NCI-H128 (cell line): ENCODE results near the gene UCHL5.

ENCODE experiments used
- DNase-seq: peaks from one replicate; lab custom pipeline; 2025; ENCODE audit not compliant: unreplicated experiment; lab: John Stamatoyannopoulos, UW

Gene UCHL5

GRCh38 chr1:192969091-192969490, 90.1 kb downstream of the UCHL5 start:
- DNase-seq, result no peak

- no peak for DNase-seq
Measured at GRCh38 chr1:192968323-192968722, 90.8 kb downstream of the UCHL5 start.

GRCh38 chr1:192967901-192968300, 91.3 kb downstream of the UCHL5 start:
- no peak for DNase-seq

DNA sequence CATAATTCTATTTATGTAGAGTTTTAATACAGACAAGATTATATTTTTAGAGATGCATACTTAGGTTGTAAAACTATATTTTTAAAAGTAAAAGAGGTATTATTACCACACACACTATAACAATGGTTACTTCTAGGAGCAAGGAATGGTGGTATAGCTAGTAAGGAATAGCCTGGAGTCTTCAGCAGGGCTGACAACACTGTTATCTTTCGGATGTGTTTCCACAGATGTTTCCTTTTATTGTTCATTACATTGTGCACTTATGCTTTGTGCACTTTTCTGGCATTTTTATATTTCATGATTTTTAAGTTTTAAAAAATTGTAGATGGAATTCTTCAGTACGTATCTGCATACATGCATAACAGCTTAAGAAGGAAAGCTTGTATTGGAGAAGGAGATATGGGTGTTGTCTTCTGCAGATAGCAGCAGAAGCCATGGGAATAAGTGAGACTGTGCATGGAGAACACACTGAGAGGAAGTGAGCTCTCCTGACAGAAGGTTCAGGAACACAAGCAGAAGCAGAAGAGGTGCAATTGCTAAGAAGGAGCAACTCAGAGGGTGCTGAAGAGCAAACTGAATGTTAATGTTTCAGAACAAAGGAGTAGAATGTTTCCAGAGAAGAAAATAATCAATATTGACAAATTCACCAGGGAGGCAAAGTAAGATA, 91.8 kb downstream of the UCHL5 start:
- DNase-seq, result no peak

- DNase-seq, result no peak
Measured at GRCh38 chr1:192966073-192966472, 93.1 kb downstream of the UCHL5 start.

- no peak for DNase-seq
Measured at GRCh38 chr1:192962901-192963300, 96.3 kb downstream of the UCHL5 start.
